Fibroblast of pulmonary artery (primary cell): ENCODE data around the gene OMP.

ENCODE experiments used
- DNase-seq: peaks from one replicate; pipeline ENCODE4 v3.0.0-alpha.2; 2010; ENCODE audit warnings: low read depth
- H3K4me3 ChIP-seq: replicated peaks from 2 replicates; pipeline ENCODE4 v1.5.1; 2011; ENCODE audit warnings: low read depth, mild to moderate bottlenecking, control low read depth, low read length, moderate library complexity
- TF ChIP-seq, protein P1 (sequence below): IDR thresholded peaks from 2 replicates; pipeline ENCODE4 v1.5.1; 2011; ENCODE audit warnings: mild to moderate bottlenecking, control low read depth, low read length, inconsistent platforms; ENCODE audit errors: missing control alignments

OMP gene

GRCh38 chr11:77063861-77064260, 38.8 kb upstream of the OMP start:
- TF ChIP-seq, protein P1, sequence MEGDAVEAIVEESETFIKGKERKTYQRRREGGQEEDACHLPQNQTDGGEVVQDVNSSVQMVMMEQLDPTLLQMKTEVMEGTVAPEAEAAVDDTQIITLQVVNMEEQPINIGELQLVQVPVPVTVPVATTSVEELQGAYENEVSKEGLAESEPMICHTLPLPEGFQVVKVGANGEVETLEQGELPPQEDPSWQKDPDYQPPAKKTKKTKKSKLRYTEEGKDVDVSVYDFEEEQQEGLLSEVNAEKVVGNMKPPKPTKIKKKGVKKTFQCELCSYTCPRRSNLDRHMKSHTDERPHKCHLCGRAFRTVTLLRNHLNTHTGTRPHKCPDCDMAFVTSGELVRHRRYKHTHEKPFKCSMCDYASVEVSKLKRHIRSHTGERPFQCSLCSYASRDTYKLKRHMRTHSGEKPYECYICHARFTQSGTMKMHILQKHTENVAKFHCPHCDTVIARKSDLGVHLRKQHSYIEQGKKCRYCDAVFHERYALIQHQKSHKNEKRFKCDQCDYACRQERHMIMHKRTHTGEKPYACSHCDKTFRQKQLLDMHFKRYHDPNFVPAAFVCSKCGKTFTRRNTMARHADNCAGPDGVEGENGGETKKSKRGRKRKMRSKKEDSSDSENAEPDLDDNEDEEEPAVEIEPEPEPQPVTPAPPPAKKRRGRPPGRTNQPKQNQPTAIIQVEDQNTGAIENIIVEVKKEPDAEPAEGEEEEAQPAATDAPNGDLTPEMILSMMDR, result no peak
- H3K4me3 ChIP-seq, result no peak overlapping the region
- no peak for DNase-seq

- TF ChIP-seq, protein P1, result no peak
- H3K4me3 ChIP-seq, result no peak overlapping the region
- no peak for DNase-seq
Measured at GRCh38 chr11:77064648-77065217, 37.9 kb upstream of the OMP start.

DNA sequence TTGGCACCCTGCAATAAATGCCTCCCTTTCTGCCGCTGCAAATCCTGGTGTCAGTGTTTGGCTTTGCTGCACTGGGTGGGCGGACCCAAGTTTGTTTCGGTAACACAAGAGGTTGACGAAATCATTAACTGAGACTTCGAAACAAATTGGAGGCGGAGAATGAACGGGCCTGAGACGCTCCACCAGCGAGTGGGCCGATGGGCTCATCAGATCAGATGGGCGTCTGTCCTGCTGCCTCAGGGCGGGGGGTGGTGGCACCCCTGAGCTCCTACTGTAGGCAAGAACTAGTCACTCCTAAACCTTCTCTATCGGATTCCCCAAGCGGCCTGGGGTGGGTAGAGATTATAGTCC, 36.8 kb upstream of the OMP start:
- TF ChIP-seq, protein P1, result no peak
- peak; percentile 73 for DNase-seq

GRCh38 chr11:77066229-77067042, 36.2 kb upstream of the OMP start, which contains the start of gene CAPN5:
Gene CAPN5 (plus strand): TSS chr11:77066971. CDS start chr11:77084887, 17,916 bp downstream.
- peak; percentile 94 for DNase-seq
- TF ChIP-seq, protein P1, result peak; percentile 15
- peak within 1 kb of the TSS; percentile 62 for H3K4me3 ChIP-seq

More for the DNA sequence above, 36.8 kb upstream of the OMP start:
- H3K4me3 ChIP-seq, result peak overlapping the region; percentile 62

- TF ChIP-seq, protein P1, result no peak
- peak overlapping the region; percentile 52 for H3K4me3 ChIP-seq
- no peak for DNase-seq
Measured at GRCh38 chr11:77067861-77068443, 34.7 kb upstream of the OMP start.

DNA sequence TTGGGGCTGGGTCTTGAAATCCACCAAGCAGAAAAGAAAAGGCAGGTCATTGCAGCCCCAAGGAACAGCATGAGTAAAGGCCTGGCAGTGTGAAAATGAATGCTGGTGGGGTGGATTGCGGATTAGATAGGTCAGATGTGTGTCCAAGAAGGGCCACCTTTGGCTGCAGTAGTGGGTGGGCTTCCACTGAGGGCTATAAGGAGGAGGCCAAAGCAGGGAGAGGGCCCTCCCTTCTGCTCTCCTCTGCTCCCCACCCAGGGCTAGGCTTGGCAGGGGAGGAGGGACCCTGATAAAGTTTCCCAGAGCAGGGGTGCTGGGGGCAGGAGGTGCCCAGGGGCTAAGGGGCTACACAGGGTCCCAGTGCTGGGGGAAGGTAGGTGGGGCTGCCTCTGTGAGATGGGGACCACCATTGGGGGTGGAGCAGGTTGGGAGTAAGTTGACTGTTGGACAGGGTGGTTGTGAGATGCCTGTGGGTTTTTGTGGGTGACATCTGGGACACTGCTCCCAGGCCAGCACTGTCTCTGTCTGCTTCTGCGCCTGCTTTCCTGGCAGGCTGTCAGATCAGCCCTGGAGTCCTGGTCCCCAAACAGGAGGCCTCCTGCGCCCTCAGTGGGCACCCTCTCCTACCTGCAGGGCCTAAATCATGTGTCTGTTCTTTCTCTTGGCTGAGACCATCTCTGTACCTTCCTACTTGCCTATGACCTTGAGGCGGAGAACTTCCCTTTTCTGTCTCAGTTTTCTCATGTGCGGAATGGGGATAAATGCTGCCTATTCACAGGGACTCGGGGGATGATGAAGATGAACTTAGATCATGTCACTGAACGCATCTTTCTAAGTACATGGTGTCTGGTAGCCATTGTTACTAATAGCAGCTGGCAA, 33.9 kb upstream of the OMP start:
- no peak for DNase-seq
- TF ChIP-seq, protein P1, result no peak
- H3K4me3 ChIP-seq, result no peak overlapping the region
